GM12878 (cell line): ENCODE data around the gene P2RY1. TPM values are rescaled to one million over a fixed set of nuclear protein-coding genes. Genes with fewer than 3 reads are reported as not detected.

Experiments
- ATAC-seq: fragments of 200-7000 bp; cut with Tn5 transposase; 3 replicates; pipeline ENCODE4 v1.9.1; 2020; ENCODE audit warnings: mild to moderate bottlenecking, moderate library complexity
- BruUV-seq: library from RNA; stranded (reverse); fragments of 400-500 nt; replicated peaks from 2 replicates; lab custom pipeline; 2021; lab: Mats Ljungman, UMichigan
- CTCF ChIA-PET: fragments of 300-600 bp; sonication (Branson Sonifier 250); formaldehyde crosslinking; extraction: SDS; loops from one replicate; lab custom pipeline; 2021; ENCODE audit warnings: inconsistent platforms; lab: Yijun Ruan, JAX
- POLR2A ChIA-PET: fragments of 350-600 bp; formaldehyde crosslinking; extraction: SDS; loops from one replicate; lab custom pipeline; 2021; ENCODE audit warnings: inconsistent platforms; lab: Charles Lee
- RAD21 ChIA-PET: fragments of 300-600 bp; sonication (Branson Sonifier 250); formaldehyde crosslinking; loops from one replicate; lab custom pipeline; 2023; ENCODE audit warnings: antibody characterized with exemption; ENCODE audit not compliant: unreplicated experiment; lab: Charles Lee
- SMC1A ChIA-PET: fragments of 300-600 bp; sonication (Branson Sonifier 250); formaldehyde crosslinking; loops from one replicate; lab custom pipeline; 2023; ENCODE audit not compliant: unreplicated experiment, uncharacterized antibody; lab: Charles Lee
- DNase-seq: peaks from one replicate; pipeline ENCODE4 v3.0.0-alpha.2; 2011; ENCODE audit warnings: low read depth, low spot score
- FAIRE-seq: peaks from 3 replicates; lab custom pipeline; 2011; peaks lifted over from hg19 to GRCh38; lab: Jason Lieb, UNC
- H2AFZ ChIP-seq: 2 replicates; pipeline ENCODE4 v1.6.0; 2011; ENCODE audit warnings: low read depth, low read length, control low read depth; ENCODE audit not compliant: control insufficient read depth
- H3K27ac ChIP-seq: 2 replicates; pipeline ENCODE4 v1.5.1; 2011; ENCODE audit warnings: control low read depth; ENCODE audit not compliant: control insufficient read depth, insufficient read depth
- H3K27me3 ChIP-seq, 2 experiments: replicated peaks in 1 of 2; 2 replicates each; pipeline versions ENCODE4 v1.6.0 to v1.6.1; 2011; ENCODE audit warnings: low read length in 1 of 2; ENCODE audit not compliant: control insufficient read depth in 2 of 2, insufficient read depth in 2 of 2
- H3K36me3 ChIP-seq, 2 experiments: 2 replicates each; pipeline ENCODE4 v1.5.1; 2011; ENCODE audit warnings: low read length in 1 of 2; ENCODE audit not compliant: control insufficient read depth in 2 of 2, insufficient read depth in 2 of 2
- H3K4me1 ChIP-seq: 2 replicates; pipeline ENCODE4 v1.6.1; 2011; ENCODE audit warnings: mild to moderate bottlenecking, low read length, moderate library complexity, mixed read lengths; ENCODE audit not compliant: control insufficient read depth, insufficient read depth
- H3K4me2 ChIP-seq: 2 replicates; pipeline ENCODE4 v1.6.0; 2011; ENCODE audit warnings: control low read depth; ENCODE audit not compliant: control insufficient read depth, insufficient read depth
- H3K4me3 ChIP-seq: fragments of 200-600 bp; sonication (generic); 2 replicates; pipeline ENCODE4 v1.5.1; 2016
- H3K79me2 ChIP-seq: 2 replicates; pipeline ENCODE4 v1.6.0; 2011; ENCODE audit warnings: low read length; ENCODE audit not compliant: control insufficient read depth, insufficient read depth
- H3K9ac ChIP-seq: 2 replicates; pipeline ENCODE4 v1.8.0; 2011; ENCODE audit warnings: low read length, control low read depth, mixed read lengths; ENCODE audit not compliant: control insufficient read depth, insufficient read depth
- H3K9me3 ChIP-seq: replicated peaks from 3 replicates; pipeline ENCODE4 v1.5.1; 2011; ENCODE audit warnings: mild to moderate bottlenecking, low read length; ENCODE audit not compliant: control insufficient read depth, insufficient read depth
- H4K20me1 ChIP-seq: 2 replicates; pipeline ENCODE4 v1.6.0; 2011; ENCODE audit not compliant: control insufficient read depth, insufficient read depth
- BCLAF1 ChIP-seq: fragments of 450-650 bp; IDR thresholded peaks from 2 replicates; pipeline ENCODE4 v1.6.1; 2017; ENCODE audit warnings: antibody characterized with exemption, mild to moderate bottlenecking, moderate library complexity
- CHD2 ChIP-seq: IDR thresholded peaks from 2 replicates; pipeline ENCODE4 v1.6.1; 2011; ENCODE audit warnings: low read depth, low read length, improper control_type of control experiment, borderline replicate concordance
- DPF2 ChIP-seq: fragments of 450-650 bp; IDR thresholded peaks from 2 replicates; pipeline ENCODE4 v1.6.1; 2017; ENCODE audit warnings: mild to moderate bottlenecking
- EZH2 ChIP-seq: IDR thresholded peaks from 2 replicates; pipeline ENCODE4 v1.6.1; 2012; ENCODE audit warnings: low read depth, mild to moderate bottlenecking, control low read depth, inconsistent platforms, low read length, borderline replicate concordance; ENCODE audit not compliant: control insufficient read depth
- FOS ChIP-seq: IDR thresholded peaks from 3 replicates; pipeline ENCODE4 v1.6.1; 2011; ENCODE audit warnings: borderline replicate concordance; ENCODE audit not compliant: insufficient read length; ENCODE audit errors: extremely low read depth
- GABPA ChIP-seq: IDR thresholded peaks from 2 replicates; pipeline ENCODE4 v1.6.1; 2014; ENCODE audit warnings: antibody characterized with exemption, low read depth, mild to moderate bottlenecking, inconsistent platforms
- HDAC2 ChIP-seq: fragments of 200-600 bp; sonication (generic); IDR thresholded peaks from 2 replicates; pipeline ENCODE4 v1.6.1; 2017
- NRF1 ChIP-seq: conservative IDR thresholded peaks from 2 replicates; pipeline ENCODE4 v1.6.1; 2011; ENCODE audit warnings: mild to moderate bottlenecking, low read depth, low read length, improper control_type of control experiment
- PAX8 ChIP-seq: fragments of 450-650 bp; IDR thresholded peaks from 2 replicates; pipeline ENCODE4 v1.6.1; 2017; ENCODE audit warnings: mild to moderate bottlenecking, moderate library complexity
- RELA ChIP-seq: fragments of 450-650 bp; IDR thresholded peaks from 2 replicates; pipeline ENCODE4 v1.8.0; 2014; ENCODE audit warnings: borderline replicate concordance; ENCODE audit not compliant: partially characterized antibody
- SMARCA5 ChIP-seq: fragments of 450-650 bp; IDR thresholded peaks from 2 replicates; pipeline ENCODE4 v1.6.1; 2017; ENCODE audit warnings: mild to moderate bottlenecking
- SRF ChIP-seq, 2 experiments: IDR thresholded peaks; 2 replicates each; pipeline ENCODE4 v1.6.1; 2011; ENCODE audit warnings: low read depth in 2 of 2, low read length in 2 of 2, mild to moderate bottlenecking in 1 of 2, moderate library complexity in 1 of 2
- SUPT20H ChIP-seq: IDR thresholded peaks from 2 replicates; pipeline ENCODE4 v1.6.1; 2011; ENCODE audit warnings: low read depth, mild to moderate bottlenecking, low read length, moderate library complexity, borderline replicate concordance; ENCODE audit not compliant: control insufficient read depth
- ZBTB33 ChIP-seq: fragments of 450-650 bp; IDR thresholded peaks from 2 replicates; pipeline ENCODE4 v1.6.1; 2017; ENCODE audit warnings: mild to moderate bottlenecking
- ZBTB40 ChIP-seq: fragments of 450-650 bp; IDR thresholded peaks from 2 replicates; pipeline ENCODE4 v1.6.1; 2016; ENCODE audit warnings: mild to moderate bottlenecking, moderate library complexity, borderline replicate concordance
- WGBS: methylation state at CpG from one replicate; pipeline ENCODE4 v1.1.6; 2016; ENCODE audit warnings: low lambda C conversion rate; ENCODE audit not compliant: insufficient replicate concordance, insufficient coverage; ENCODE audit errors: missing lambda C conversion rate; 5-methylcytosine and 5-hydroxymethylcytosine counted together
- in situ Hi-C: fragments of 300-500 bp; cut with MboI; formaldehyde crosslinking; loops from 9 replicates; pipeline ENCODE4 v1.14.3; 2018; ENCODE audit warnings: mixed read lengths
- intact Hi-C: fragments of 100-400 bp; cut with micrococcal nuclease; formaldehyde crosslinking; loops from one replicate; pipeline ENCODE4 v1.14.2; 2022; ENCODE audit not compliant: unreplicated experiment
- polyA plus RNA-seq, 11 experiments: library from polyadenylated mRNA; depleted of rRNA in 4 of 11; unstranded in 6 of 11; stranded (reverse) in 5 of 11; fragments of >200 nt; fragmentation: Nextera tagmentation in 4 of 11; fragmentation: Illumina TruSeq in 1 of 11; extraction: Ambion mirVana in 4 of 11; extraction: Trizol in 1 of 11; gene quantifications; 1 replicate in 1 of 11; 2 replicates in 10 of 11; pipeline versions ENCODE4 v1.2.1 to v1.2.3, GENCODE V29; 2011 to 2016; ENCODE audit warnings: inconsistent platforms in 2 of 11, missing spikeins in 2 of 11, low read depth in 1 of 11
- total RNA-seq, 4 experiments: library from RNA; depleted of rRNA in 3 of 4; stranded (reverse); fragments of >200 nt in 3 of 4; fragmentation: Illumina TruSeq in 1 of 4; extraction: Trizol in 1 of 4; gene quantifications; 2 replicates each; pipeline versions ENCODE4 v1.2.1 to v1.2.3, GENCODE V29; 2013 to 2021

P2RY1 gene
- total and polyA plus RNA-seq, 10 of the 15 experiments (the other 5 are each of a cell fraction or from before 2014, with no cell fraction given): 0.01 to 3.4 (median 1.9) TPM

- DNase-seq (no peak), FAIRE-seq (no peak), ATAC-seq (no peak)
- Histone ChIP-seq H3K4me3 (no peak overlapping the region), H4K20me1 (no peaks in the 10 kb centered on the region), H2AFZ (no peak overlapping the region), H3K27me3 (no peaks in the 10 kb centered on the region), H3K27ac (no peak overlapping the region), H3K4me1 (no peaks in the 10 kb centered on the region), H3K79me2 (no peaks in the 10 kb centered on the region), H3K9ac (no peak overlapping the region), H3K4me2 (no peak overlapping the region), H3K9me3 (peaks cover 1% of the 10 kb centered on the region; the same call in 2 of the 3 replicates), H3K36me3 (no peaks in the 10 kb centered on the region)
- ChIA-PET RAD21 (no interaction called here), CTCF (no interaction called here), POLR2A (no interaction called here), SMC1A (no interaction called here)
- WGBS: 5% methylated on average over 2 of the region's 2 CpGs
- in situ Hi-C loops: no loop called here
- BruUV-seq: no TSS peak
- intact Hi-C loops: no loop called here
- TF ChIP-seq RELA (no peak), FOS (no peak), ZBTB40 (no peak), PAX8 (no peak), SUPT20H (no peak), SRF (IDR thresholded peaks at IDR 0.05; ENCODE audit: low read depth in 2 of 2, low read length in 2 of 2) (no peak), BCLAF1 (no peak), GABPA (no peak), CHD2 (no peak), HDAC2 (no peak), DPF2 (no peak), EZH2 (no peak), ZBTB33 (no peak), NRF1 (no peak), SMARCA5 (no peak)
Observed at GRCh38 chr3:152849996-152850578, 15.2 kb downstream of the P2RY1 start.
